Breast epithelium (tissue), 3 donors: ENCODE data around the gene KCTD18.

Experiments used
- CTCF ChIP-seq, 3 donors: fragments of 450-650 bp; IDR thresholded peaks; one replicate each; pipeline ENCODE4 v1.5.1; 2016 to 2017; ENCODE audit warnings: antibody characterized with exemption in 3 of 3, mild to moderate bottlenecking in 3 of 3, moderate library complexity in 3 of 3
- POLR2A ChIP-seq: fragments of 450-650 bp; IDR thresholded peaks from one replicate; pipeline ENCODE4 v1.6.1; 2016; ENCODE audit warnings: antibody characterized with exemption, mild to moderate bottlenecking, moderate library complexity
- POLR2AphosphoS5 ChIP-seq, 3 donors: sonication (generic); formaldehyde crosslinking; IDR thresholded peaks; one replicate each; pipeline ENCODE4 v1.6.1; 2017; ENCODE audit warnings: antibody characterized with exemption in 3 of 3

- no peak for TF ChIP-seq CTCF (IDR thresholded peaks at IDR 0.05)
- TF ChIP-seq POLR2A: no peak
- TF ChIP-seq POLR2AphosphoS5 (IDR thresholded peaks at IDR 0.05): no peak
These were observed 30.1 kb downstream of the KCTD18 start for GRCh38 chr2:200479692-200480265.
